ENCODE measurements around the gene APEH. TPM values are rescaled to one million over a fixed set of nuclear protein-coding genes. Genes with fewer than 3 reads are reported as not detected.

The APEH gene
- total RNA-seq, 1 experiment from 2014 or later, result 273 TPM

- Mint-ChIP-seq H3K4me1 (peaks cover 16% of the 10 kb centered on the region), H3K27me3 (ENCODE audit: low read depth) (no peaks in the 10 kb centered on the region), H3K36me3 (peaks cover 12% of the 10 kb centered on the region), H3K27ac (no peak overlapping the region), H3K9me3 (no peaks in the 10 kb centered on the region), H3K4me3 (no peak overlapping the region)
- no peak for DNase-seq (ENCODE audit: low spot score)
- CTCF ChIA-PET, result interaction anchor here (0.9 kb wide), 1 partner anchor 21 kb away, joined by 3 read pairs; no protein-coding TSS in a partner anchor
- POLR2A ChIA-PET, result no interaction called here
- ATAC-seq, result no peak
- TF ChIP-seq PRRX2 (CRISPR knock-in tag; IDR thresholded peaks at IDR 0.05) (no peak), ATF6 (CRISPR knock-in tag; IDR thresholded peaks at IDR 0.05) (no peak), ZNF281 (CRISPR knock-in tag; IDR thresholded peaks at IDR 0.05) (no peak), JUN (CRISPR knock-in tag; IDR thresholded peaks at IDR 0.05) (no peak), ZNF416 (CRISPR knock-in tag; IDR thresholded peaks at IDR 0.05) (no peak)
Observed at GRCh38 chr3:49721596-49721895, 47.4 kb downstream of the APEH start.

- Mint-ChIP-seq H3K27ac (no peak overlapping the region), H3K9me3 (no peaks in the 10 kb centered on the region), H3K4me1 (peaks cover 16% of the 10 kb centered on the region), H3K27me3 (ENCODE audit: low read depth) (no peaks in the 10 kb centered on the region), H3K4me3 (peak overlapping the region; percentile 91), H3K36me3 (peaks cover 12% of the 10 kb centered on the region)
- ChIA-PET CTCF (interaction anchor here (0.9 kb wide), 1 partner anchor 21 kb away, joined by 3 read pairs; no protein-coding TSS in a partner anchor), POLR2A (no interaction called here)
- ATAC-seq, result no peak
- no peak for DNase-seq (ENCODE audit: low spot score)
- TF ChIP-seq TEAD1 (CRISPR knock-in tag; IDR thresholded peaks at IDR 0.05) (no peak), ZNF416 (CRISPR knock-in tag; IDR thresholded peaks at IDR 0.05) (no peak), PRDM15 (CRISPR knock-in tag; IDR thresholded peaks at IDR 0.05) (peak; percentile 39; the same call in 1 of the 2 replicates), ZNF317 (CRISPR knock-in tag; IDR thresholded peaks at IDR 0.05; ENCODE audit: borderline replicate concordance, low read depth) (no peak), CREB1 (CRISPR knock-in tag; IDR thresholded peaks at IDR 0.05) (no peak)
Observed at GRCh38 chr3:49721896-49722781, 48.0 kb downstream of the APEH start.

- DNase-seq (ENCODE audit: low spot score) (no peak), ATAC-seq (no peak)
- POLR2A ChIA-PET, result no interaction called here
- CTCF ChIA-PET, result interaction anchor here (1.0 to 1.3 kb wide), 2 partner anchors 25 to 184 kb away, joined by 3 read pairs; no protein-coding TSS in a partner anchor
- Mint-ChIP-seq H3K9me3 (no peaks in the 10 kb centered on the region), H3K4me3 (peak overlapping the region; percentile 91), H3K4me1 (peaks cover 16% of the 10 kb centered on the region), H3K36me3 (peaks cover 19% of the 10 kb centered on the region), H3K27me3 (ENCODE audit: low read depth) (no peaks in the 10 kb centered on the region), H3K27ac (peak overlapping the region; percentile 82; the same call in 1 of the 2 replicates)
- TF ChIP-seq ARID4B (CRISPR knock-in tag; IDR thresholded peaks at IDR 0.05; ENCODE audit: borderline replicate concordance) (no peak), STAT6 (CRISPR knock-in tag; conservative IDR thresholded peaks at IDR 0.05; ENCODE audit: low read depth) (no peak), E2F1 (CRISPR knock-in tag; IDR thresholded peaks at IDR 0.05) (no peak)
Observed at GRCh38 chr3:49722896-49723295, 48.7 kb downstream of the APEH start.
